Activated T-cell treated with anti-CD3 and anti-CD28 coated beads for 1 hour (primary cell): ENCODE data around the gene FUT8.
"Not testable (repeated sequence)": the region's sequence is repeated elsewhere in the genome, so short reads cannot be mapped to it uniquely, and the experiment has no call there.

Experiments used
- DNase-seq: peaks from one replicate; pipeline ENCODE4 v3.0.0-alpha.2; 2020; ENCODE audit warnings: low read depth

Gene FUT8

GRCh38 chr14:65623759-65624158, 211.2 kb downstream of the FUT8 start:
- DNase-seq = no peak

DNA sequence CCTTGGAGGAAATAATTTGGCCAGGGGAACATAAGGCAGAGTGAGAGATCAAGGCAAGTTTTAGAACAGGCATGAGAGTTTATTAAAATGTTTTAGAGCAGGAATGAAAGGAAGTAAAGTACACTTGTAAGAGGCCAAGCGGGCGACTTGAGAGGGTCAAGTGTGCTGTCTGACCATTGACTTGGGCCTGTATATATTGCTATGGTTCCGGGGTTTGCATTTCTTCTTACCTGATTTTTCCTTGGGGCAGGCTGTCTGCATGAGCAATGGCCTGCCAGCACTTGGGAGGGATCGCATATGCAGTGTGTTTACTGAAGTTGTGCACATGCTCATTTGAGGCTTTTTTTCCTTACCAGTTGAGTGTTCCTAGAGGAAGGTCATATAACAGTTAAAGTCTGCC, 214.8 kb downstream of the FUT8 start:
- DNase-seq = no peak

GRCh38 chr14:65628664-65629063, 216.1 kb downstream of the FUT8 start:
- no peak for DNase-seq

- no peak for DNase-seq
These were observed 218.5 kb downstream of the FUT8 start for GRCh38 chr14:65631040-65631439.

DNA sequence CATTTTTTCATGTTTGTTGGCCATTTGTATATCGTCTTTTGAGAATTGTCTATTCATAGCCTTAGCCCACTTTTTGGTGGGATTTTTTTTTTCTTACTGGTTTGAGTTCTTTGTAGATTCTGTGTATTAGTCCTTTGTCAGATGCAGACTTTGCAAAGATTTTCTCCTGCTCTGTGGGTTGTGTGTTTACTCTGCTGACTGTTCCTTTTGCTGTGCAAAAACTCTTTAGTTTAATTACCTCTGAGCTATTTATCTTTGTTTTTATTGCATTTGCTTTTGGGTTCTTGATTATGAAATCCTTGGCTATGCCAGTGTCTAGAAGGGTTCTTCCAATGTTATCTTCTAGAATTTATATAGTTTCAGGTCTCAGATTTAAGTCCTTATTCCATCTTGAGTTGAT, 220.0 kb downstream of the FUT8 start:
- DNase-seq = no peak

DNA sequence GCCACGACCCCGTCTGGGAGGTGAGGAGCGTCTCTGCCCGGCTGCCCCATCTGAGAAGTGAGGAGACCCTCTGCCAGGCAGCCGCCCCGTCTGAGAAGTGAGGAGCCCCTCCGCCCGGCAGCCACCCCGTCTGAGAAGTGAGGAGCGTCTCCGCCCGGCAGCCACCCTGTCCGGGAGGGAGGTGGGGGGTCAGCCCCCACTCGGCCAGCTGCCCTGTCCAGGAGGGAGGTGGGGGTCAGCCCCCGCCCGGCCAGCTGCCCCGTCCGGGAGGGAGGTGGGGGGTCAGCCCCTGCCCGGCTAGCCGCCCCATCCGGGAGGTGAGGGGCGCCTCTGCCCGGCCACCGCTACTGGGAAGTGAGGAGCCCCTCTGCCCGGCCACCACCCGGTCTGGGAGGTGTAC, 221.1 kb downstream of the FUT8 start:
- not testable (repeated sequence) for DNase-seq

GRCh38 chr14:65637780-65638179, 225.2 kb downstream of the FUT8 start:
- no peak for DNase-seq

GRCh38 chr14:65639216-65639615, 226.7 kb downstream of the FUT8 start:
- no peak for DNase-seq

DNA sequence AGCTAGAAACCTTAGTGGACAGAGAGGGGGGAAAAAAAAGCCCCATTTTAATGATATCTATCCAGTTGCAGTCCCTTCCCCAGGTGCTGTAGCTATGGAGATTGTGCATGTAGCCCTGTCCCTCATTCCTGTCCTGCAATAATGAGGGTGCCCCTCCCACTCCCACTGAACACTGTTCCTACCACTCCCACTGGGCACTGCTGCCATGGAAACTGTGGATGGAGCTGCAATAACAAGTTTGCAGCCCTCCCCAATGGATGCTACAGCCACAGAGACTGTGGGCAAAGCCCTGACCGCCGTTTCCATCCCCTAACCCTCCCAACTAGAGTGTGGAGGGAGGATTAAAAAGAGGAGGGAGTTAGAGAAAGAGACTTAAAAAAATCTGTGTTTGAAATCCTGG, 238.3 kb downstream of the FUT8 start:
- no peak for DNase-seq

DNA sequence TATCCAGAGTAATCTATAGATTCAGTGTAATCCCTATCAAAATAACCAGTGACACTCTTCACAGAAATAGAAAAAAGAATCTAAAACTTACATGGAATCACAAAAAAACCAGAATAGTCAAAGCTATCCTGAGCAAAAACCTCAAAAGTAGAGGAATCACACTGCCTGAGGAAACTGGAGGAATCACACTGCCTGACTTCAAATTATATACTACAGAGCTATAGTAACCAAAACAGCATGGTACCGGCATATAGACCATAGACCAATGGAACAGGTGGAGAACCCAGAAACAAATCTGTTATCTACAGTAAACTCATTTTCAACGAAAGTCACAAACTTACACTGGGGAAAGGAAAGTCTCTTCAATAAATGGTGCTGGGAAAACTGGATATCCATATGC, 244.0 kb downstream of the FUT8 start:
- DNase-seq = no peak

DNA sequence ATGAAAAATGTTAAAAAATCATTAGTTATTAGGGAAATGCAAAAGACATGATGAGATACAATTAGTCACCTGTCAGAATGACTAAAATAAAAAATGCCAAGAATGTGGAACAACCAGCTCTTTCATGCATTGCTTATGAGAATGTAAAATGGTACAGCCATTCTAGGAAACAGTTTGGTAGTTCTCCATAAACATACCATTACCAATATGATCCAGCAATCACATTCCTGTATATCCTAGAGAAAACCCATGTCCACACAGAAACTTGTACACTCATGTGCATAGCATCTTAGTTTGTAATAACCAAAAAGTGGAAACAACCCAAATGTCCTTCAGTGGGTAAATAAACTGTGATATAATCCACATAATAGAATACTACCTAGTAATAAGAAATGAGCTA, 245.7 kb downstream of the FUT8 start:
- no peak for DNase-seq

GRCh38 chr14:65661865-65662264, 249.3 kb downstream of the FUT8 start:
- DNase-seq = no peak

- DNase-seq = no peak
These were observed 251.9 kb downstream of the FUT8 start for GRCh38 chr14:65664436-65664835.

- DNase-seq = no peak
These were observed 264.0 kb downstream of the FUT8 start for GRCh38 chr14:65676361-65677014.

- no peak for DNase-seq
These were observed 273.0 kb downstream of the FUT8 start for GRCh38 chr14:65685572-65685971.

- DNase-seq = no peak
These were observed 274.2 kb downstream of the FUT8 start for GRCh38 chr14:65686761-65687160.

GRCh38 chr14:65689070-65689469, 276.5 kb downstream of the FUT8 start:
- DNase-seq = no peak

DNA sequence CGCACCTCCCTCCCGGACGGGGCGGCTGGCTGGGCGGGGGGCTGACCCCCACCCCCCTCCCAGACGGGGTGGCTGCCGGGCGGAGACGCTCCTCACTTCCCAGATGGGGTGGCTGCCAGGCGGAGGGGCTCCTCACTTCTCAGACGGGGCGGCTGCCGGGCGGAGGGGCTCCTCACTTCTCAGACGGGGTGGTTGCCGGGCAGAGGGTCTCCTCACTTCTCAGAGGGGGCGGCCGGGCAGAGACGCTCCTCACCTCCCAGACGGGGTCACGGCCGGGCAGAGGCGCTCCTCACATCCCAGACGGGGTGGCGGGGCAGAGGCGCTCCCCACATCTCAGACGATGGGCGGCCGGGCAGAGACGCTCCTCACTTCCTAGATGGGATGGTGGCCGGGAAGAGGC, 280.0 kb downstream of the FUT8 start:
- not testable (repeated sequence) for DNase-seq

GRCh38 chr14:65696801-65697200, 284.3 kb downstream of the FUT8 start:
- DNase-seq = no peak

DNA sequence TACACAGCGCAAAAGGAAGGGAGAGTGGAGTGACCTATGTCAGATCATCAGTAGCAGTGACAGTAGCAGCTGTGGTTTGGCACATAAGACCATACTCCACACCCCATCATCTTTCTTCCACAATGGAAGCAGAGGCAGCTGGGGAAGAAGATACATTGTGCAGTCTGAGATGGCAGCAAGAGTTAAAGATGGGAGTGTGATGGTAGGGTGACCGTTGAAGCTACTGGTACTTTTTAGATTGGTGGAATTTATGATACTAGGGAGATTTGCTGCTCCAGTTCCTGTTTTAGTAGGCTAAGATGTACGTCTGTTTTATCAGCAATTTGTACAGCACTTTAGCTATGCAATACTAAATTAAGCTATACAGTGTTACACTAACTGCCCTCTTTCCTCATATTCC, 291.0 kb downstream of the FUT8 start:
- no peak for DNase-seq

GRCh38 chr14:65703996-65704395, 291.5 kb downstream of the FUT8 start:
- DNase-seq = no peak

DNA sequence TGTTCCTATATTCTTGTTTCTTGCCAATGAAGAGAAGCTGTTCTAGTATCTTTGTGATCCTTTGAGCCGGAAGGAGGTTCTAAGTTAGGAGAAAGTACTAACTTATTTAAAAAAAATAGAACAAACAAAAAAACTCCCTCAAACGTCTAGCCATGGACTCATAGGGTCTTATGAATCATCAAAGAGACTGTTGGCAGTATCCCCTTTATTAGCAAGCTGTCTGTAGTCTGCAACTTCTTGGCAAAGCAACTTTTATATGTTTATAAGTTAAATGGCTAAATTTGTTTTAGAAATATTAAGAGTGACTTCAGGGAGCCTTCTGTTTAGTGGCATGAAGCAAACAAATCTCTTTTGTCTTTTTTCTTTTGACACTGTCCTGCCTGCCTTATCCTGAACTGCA, 291.9 kb downstream of the FUT8 start:
- no peak for DNase-seq

- no peak for DNase-seq
These were observed 292.3 kb downstream of the FUT8 start for GRCh38 chr14:65704850-65705249.

DNA sequence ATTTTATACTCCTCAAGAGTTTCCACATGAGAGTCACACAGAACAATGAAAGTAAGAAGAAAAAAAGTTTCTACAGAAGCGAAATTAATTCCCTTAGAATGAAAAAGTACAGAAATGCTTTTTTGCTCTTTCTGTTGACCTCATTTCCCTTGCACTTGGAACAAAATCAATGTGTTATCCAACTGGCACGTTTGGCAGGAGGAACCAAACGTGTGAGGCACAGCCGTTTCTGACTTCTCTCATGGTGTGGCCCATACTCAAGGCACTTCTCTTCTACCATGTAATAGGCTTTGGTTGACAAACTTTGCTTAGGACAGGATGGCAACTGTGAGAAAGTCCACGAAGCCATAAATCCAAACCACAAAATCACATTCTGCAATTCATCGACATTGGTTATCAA, 297.0 kb downstream of the FUT8 start:
- DNase-seq = no peak

- not testable (repeated sequence) for DNase-seq
These were observed 304.3 kb downstream of the FUT8 start for GRCh38 chr14:65716813-65717212.
